ENCODE results near the gene TTC27.
"Not testable (repeated sequence)": the region's sequence is repeated elsewhere in the genome, so short reads cannot be mapped to it uniquely, and the experiment has no call there.

Gene TTC27

GRCh38 chr2:32807662-32808061, 179.8 kb downstream of the TTC27 start:
- no peak for DNase-seq (ENCODE audit: low read depth in 2 of 2)

- no peak for DNase-seq (ENCODE audit: low read depth in 2 of 2)
Observed at GRCh38 chr2:32810909-32811495, 183.2 kb downstream of the TTC27 start.

DNA sequence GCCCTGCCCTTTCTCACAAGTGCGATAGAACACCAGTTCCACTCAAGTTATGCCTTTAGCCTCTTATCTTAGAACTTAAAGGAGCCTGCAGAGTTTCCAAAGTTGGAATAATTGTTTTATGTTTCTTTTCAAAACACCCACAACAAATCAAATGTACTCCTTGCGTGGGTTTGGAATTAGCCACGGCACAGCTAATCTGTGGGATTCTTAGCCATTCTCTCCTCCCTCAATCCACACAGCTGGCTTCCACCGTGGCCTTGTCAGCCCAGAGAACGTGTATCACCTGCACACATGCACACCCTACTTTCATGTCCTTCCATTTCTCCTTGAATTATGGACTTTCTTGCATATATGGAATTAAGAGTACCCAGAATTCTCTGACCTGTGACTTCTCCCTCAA, 183.8 kb downstream of the TTC27 start:
- DNase-seq (ENCODE audit: low read depth in 2 of 2), result no peak

DNA sequence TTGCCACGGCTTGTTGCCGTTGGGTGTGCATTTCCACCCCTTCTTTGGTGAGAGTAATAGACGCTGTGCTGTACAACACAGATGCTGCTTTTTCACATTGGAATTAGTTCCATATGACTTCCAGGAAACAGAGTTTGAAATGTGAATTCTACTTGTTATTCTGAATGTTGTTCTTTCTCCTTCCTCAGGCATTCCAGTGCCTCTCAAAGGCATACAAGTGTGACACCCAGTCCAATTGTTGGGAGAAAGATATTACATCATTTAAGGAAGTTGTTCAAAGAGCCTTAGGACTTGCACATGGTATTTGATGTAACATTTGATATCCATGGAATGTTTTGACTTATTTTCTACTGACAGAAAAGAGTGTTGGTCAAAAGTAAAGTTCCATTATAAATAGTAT, 184.5 kb downstream of the TTC27 start:
- DNase-seq (ENCODE audit: low read depth in 2 of 2), result peak; percentile 47 to 48

DNA sequence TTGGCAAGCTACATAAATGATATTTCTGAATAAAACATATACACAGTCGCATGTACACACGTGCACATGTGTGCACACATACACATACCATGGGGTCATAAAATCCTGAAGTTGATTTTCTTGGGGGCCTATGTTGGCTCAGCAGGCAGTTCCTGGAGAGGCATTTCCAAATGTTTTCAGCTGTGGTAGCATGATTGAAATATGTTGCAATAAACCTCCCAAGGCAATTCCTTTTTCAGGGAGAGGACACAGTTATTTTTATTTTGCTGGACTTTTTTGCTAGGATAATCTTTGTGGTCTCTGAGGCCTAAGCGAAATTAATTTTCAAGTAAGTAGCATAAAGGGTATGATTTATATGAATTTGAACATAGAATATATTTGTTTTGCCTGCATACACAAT, 192.2 kb downstream of the TTC27 start:
- DNase-seq (ENCODE audit: low read depth in 2 of 2), result no peak

DNA sequence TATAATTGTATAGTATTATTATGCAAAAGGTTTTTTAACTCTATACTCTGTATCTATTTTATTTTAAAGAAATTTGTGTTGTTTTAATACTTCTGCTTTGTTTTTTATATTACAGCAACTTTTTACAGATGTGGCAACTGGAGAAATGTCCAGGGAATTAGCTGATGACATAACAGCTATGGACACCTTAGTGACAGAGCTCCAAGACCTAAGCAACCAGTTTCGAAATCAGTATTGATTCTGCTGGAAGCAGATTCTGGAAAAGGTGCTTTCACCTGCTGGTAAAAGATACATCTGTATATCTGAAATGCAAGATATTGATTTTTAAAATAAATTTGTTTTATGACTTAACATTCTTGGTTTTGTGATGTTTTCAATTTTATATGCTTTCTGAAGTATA, 192.9 kb downstream of the TTC27 start:
- DNase-seq (ENCODE audit: low read depth in 2 of 2), result no peak

DNA sequence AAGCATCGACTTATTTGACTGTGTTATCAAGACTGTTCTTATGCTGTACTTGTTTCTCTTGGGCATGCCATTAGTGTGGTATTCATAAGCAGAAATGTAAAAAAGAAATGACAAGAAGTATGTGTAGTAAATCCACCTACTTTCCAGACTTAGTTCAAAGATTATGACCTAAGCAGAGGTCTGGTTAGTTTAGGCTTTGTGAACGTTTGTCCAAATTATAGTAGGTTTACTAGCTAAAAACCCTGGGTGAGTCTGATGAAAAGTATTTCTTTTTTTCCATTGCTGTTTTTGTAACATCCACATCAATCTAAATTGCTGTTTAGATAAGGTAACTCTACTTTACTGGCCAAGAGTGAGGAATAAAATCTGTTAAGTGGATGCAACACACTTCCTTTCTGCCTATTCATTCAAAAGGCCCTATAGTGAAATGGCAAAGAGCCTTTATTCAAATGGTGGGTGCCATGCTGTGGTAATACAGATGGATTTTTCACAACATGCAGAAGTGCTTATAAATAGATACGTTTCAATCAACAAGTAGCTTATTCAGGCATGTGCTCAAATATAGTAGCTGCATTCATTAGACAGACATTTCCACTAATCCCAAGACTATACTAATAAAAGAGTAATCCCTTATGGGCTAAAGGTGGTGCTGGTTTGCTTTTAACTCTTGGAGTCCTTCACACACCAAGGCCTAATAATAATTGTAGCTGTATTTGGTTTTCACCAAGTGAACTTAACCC, 196.4 kb downstream of the TTC27 start:
- no peak for DNase-seq (ENCODE audit: low read depth in 2 of 2)

DNA sequence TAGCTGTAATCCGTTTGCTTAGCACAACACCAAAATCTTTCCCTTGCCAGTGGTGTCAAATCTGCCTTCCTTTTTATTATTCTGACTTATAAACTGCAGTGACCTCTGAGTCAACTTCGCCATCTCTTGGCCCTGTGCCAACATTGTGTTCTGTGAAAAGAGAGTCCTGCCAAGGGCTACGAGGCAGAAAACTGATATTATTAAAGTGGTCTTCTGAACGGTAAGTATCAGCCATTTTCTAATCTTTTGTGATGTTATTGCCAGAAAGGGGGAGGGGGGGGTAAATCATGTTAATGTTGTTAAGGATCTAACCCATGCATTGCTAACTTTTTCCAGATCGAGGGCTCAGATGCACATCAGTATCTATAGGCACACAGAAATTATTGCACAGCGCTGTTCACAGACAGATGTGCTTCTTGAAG, 197.5 kb downstream of the TTC27 start:
- DNase-seq (ENCODE audit: low read depth in 2 of 2), result no peak

DNA sequence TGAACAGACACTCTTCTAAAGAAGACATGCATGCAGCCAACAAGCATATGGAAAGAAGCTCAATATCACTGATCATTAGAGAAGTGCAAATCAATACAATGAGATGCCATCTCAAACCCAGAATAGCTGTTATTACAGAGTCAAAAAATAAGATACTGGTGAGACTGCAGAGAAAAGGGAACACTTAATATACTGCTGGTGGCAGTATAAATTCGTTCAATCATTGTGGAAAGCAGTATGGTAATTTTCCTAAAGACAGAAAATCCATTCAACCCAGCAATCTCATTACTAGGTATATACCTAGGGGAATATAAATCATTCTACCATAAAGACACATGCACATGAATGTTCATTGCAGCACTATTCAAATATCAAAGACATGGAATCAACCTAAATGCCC, 202.3 kb downstream of the TTC27 start:
- DNase-seq (ENCODE audit: low read depth in 2 of 2), result no peak

DNA sequence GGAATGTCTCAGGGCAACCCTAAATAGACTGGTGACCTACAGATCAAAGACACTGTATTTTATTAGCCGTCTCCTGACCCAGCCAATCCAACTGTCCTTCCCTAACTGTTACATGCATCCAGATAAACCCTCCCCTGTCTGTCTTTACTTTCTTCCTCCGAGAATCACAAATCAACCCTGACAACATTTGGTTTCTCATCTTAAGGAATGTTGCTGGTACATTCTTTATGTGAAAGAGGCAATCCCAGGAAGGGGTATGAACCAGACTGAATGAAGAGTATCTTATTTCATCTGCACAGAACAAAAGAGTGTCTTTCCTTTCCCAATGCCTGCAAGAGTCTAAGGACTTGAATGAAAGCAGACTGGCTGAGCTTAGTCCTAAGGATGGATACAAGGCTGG, 205.0 kb downstream of the TTC27 start:
- DNase-seq (ENCODE audit: low read depth in 2 of 2), result peak; percentile 72 to 74

- DNase-seq (ENCODE audit: low read depth in 2 of 2), result no peak
Observed at GRCh38 chr2:32833709-32834108, 205.9 kb downstream of the TTC27 start.

DNA sequence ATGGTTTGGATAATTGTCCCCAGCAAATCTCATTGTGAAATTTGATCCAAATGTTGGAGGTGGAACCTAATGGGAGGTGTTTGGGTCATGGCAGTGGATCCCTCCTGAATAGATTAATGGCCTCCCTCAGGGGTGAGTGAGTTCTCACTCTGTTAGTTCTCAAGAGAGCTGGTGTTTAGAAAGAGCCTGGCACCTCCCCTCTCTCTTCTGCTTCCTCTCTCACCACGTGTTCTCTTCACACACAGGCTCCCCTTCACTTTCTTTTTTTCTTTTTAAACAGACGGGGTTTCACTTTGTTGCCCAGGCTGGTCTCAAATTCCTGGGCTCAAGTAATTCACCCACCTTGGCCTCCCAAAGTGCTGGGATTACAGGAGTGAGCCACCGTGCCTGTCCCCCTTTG, 207.3 kb downstream of the TTC27 start:
- DNase-seq (ENCODE audit: low read depth in 2 of 2), result no peak

GRCh38 chr2:32836933-32837332, 209.1 kb downstream of the TTC27 start:
- no peak for DNase-seq (ENCODE audit: low read depth in 2 of 2)

DNA sequence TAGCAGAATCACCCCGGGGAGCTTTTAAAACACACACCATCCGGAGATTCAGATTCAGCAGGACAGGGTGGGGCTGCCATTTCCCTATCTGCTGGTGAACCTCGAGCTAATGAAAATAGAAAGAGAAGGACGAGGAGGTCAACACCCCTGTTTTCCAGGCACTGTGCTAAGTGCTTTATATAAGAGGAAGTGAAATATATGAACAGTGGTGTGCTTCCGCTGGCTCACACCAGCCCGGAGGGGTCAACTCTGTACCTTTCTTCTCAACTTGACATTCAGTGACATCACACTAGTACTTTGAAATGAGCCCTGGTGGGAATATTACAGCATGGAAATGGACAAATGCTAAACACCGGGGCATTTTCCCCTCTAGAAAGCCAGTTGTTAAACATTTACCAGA, 210.6 kb downstream of the TTC27 start:
- DNase-seq (ENCODE audit: low read depth in 2 of 2), result no peak

GRCh38 chr2:32838949-32839348, 211.1 kb downstream of the TTC27 start:
- DNase-seq (ENCODE audit: low read depth in 2 of 2), result no peak

DNA sequence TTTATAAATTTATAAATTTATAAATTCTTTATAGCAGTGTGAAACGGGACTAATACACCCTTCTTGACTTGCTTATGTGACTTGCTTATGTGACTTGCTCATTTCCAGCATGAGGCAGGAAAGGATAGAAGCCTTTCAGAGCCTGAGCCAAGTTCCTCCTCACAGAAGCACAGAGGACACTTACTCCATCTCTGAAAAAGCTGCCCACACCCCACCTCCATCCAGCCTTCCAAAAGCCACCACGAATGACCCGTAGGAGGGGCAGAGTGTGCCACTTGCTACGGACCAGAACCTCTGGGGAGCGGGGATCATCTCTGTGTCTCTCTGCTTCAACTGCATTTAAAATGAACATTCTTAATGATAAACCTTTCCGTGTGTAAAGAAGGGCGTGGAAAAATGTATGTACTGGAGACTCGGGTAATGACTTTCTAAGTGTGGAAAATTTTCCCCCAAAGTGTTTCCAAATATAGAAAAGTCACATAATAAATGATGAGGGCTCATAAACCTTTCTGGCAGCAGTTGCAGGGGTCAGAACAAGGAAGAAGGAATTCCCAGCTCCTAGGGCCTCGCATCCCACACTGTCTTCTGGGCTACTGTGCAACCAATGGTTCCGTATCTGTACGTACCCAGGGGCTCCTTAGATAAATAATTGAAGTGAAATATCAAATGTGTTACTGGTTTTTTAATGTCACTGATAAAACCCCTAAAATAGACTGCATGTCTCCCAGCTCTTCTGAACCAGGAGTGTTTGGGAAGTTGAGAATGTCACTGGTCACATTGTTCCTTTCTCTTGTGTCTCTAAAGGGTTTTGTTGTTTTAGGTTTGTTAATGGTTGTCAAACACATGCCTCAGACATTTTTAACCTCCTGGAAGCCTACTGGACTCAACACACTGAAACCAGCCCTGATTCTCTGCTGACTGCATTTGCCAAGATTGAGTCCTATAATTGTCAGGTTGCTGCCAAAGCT, 214.4 kb downstream of the TTC27 start:
- no peak for DNase-seq (ENCODE audit: low read depth in 2 of 2)

DNA sequence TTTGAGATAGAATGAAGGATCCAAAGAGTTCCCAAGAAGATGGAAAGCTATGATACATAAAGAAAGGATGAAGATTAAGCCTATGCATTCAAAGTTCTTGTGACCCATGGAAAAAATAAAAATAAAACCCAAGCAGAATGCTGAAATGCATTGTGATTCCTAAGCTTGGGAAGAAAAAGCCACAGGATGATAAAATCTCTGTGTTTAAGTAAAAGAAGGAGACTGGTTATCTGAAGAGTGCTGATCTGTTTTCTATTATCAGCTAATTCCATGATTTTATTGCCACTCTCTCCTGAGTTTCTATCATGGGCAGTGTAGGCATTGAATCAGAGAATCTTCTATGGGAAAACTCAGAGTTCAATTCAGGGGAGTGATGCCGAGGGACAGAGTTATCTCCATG, 215.8 kb downstream of the TTC27 start:
- DNase-seq (ENCODE audit: low read depth in 2 of 2), result no peak

DNA sequence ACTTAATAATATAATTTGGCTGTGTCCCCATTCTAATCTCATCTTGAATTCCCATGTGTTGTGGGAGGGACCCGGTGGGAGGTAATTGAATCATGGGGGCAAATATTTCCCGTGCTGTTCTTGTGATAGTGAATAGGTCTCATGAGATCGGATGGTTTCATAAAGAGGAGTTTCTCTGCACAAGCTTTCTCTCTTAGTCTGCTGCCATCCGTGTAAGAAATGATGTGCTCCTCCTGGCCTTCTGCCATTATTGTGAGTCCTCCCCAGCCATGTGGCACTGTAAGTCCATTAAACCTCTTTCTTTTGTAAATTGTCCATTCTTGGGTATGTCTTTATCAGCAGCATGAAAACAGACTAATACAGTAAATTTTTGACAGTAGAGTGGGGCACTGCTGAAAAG, 216.4 kb downstream of the TTC27 start:
- no peak for DNase-seq (ENCODE audit: low read depth in 2 of 2)

GRCh38 chr2:32846274-32846673, 218.4 kb downstream of the TTC27 start:
- DNase-seq (ENCODE audit: low read depth in 2 of 2), result not testable (repeated sequence)

DNA sequence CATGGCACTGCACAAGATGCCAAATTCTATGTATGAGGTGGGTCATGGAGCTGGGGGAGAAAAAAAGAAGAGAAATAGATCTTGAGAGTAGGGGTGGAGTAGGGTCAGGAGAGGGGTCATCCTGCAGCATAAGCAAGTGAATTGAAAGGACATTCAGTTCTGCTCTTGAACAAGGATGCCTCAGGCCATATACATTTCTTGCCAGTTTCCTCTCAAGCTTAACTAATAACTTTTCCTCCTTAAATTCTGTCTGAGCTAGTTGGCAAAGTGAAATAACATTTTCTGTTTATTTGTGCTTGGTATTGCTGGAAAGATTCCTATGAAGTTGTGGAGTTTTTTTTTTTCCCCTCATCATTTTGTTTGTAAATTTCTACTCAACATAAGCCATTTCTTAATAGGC, 219.9 kb downstream of the TTC27 start:
- DNase-seq (ENCODE audit: low read depth in 2 of 2), result no peak

GRCh38 chr2:32849456-32850194, 221.8 kb downstream of the TTC27 start:
- no peak for DNase-seq (ENCODE audit: low read depth in 2 of 2)
